ENCODE data around the gene ATP10A.
A peak's percentile ranks its signal among the peaks of the same experiment; 100 is the strongest.

Gene ATP10A

GRCh38 chr15:25715536-25716413, 147.4 kb downstream of the ATP10A start:
- no peak for DNase-seq

- DNase-seq: no peak
Measured at GRCh38 chr15:25714538-25714840, 148.6 kb downstream of the ATP10A start.

DNA sequence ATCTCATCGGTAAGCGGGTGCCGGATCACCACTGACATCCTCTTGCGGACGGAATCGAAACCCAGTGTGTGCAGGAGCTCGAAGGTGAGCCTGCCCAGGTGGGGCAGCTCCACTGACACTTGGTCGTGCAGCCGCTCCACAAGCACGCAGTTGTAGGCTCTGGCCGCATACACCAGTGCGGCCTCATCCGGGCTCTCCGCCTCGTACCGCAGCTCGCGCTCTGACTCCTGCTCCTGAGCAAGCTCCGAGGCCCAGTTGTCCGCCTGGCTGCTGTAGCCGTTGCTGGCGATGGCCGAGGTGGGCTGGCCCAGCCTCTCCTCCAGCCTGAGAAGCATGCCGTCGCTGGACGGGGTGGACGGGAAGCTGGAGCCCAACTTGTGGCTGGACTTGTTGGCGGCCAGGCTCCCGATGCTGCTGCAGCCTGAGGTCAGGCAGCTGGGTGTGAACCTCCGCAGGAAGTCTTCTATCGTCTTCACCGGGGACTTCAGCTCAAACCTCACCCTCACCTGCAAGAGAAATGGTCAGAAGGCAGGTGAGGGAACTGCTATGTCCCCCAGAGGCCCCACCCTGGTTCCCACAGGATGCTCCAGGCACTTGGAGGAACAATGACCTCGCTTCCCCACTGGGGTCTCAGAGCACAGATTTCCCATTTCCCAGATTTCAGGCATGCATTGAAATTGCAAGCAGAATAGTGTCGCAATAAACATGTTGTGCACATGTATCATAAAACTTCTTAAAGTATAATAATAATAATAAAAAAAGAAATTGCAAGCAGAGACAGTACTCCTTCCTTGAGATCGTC, 149.2 kb downstream of the ATP10A start:
- DNase-seq: no peak

GRCh38 chr15:25712961-25713355, 150.2 kb downstream of the ATP10A start:
- no peak for DNase-seq

GRCh38 chr15:25712192-25712960, 150.8 kb downstream of the ATP10A start:
- no peak for DNase-seq

GRCh38 chr15:25711691-25712090, 151.4 kb downstream of the ATP10A start:
- DNase-seq: no peak

DNA sequence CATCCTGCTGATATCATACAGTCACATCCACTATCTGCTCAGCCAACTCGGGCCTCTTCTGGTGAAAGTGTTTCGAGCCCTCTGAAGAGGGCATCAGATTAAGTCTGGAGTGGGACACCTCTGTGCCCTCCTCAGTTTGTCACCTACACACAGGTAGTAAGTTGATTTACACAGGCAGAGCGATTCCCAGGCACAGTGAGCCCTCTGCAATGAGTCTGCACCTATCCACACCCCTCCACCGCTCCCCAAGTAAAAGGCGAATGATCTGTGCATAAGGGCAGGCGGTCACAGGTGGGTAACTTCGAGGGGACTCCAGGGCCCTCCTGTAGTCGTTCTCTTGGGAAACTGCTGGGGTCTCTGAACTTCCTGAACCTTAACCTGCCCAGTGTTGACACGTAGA, 152.0 kb downstream of the ATP10A start:
- DNase-seq: no peak

- peak; percentile 35 for DNase-seq
Measured at GRCh38 chr15:25710184-25710583, 152.9 kb downstream of the ATP10A start.

GRCh38 chr15:25709437-25710159, 153.5 kb downstream of the ATP10A start:
- DNase-seq: no peak

GRCh38 chr15:25708391-25708790, 154.7 kb downstream of the ATP10A start:
- DNase-seq: no peak

DNA sequence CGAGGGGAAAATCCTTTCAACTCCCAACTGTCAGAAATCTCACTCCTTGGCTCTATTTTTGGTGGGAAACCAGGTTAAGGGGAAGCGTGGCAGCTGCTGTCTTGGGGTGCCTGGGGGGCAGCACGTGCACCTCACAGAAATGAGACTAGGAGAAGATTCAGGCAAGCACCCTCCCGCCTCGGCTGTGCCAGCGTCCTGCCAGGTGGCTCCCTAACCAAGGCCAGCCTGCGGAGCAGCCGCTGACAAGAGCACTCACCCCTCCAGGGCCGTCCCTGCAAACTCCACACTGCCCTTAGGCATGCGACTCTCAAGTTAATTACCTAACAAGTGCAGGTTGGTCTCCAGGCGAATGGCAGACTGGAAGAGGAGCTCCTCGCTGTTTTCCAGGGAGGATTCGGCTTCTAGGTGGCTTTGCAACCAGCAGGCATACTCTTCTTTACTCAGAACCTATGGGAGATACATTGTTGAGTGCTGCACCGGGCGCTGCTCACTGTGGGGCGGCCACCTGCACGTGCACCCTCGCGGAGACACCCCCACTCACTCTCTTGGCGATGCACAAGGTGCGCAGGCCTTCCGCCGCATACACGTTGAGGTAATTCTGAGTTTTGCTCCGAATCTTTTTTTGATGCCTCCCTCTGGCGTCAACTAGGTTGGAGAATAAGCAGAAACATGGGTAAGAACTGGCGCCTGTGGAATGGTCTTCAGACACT, 155.3 kb downstream of the ATP10A start:
- no peak for DNase-seq

GRCh38 chr15:25706176-25706955, 156.8 kb downstream of the ATP10A start:
- no peak for DNase-seq

DNA sequence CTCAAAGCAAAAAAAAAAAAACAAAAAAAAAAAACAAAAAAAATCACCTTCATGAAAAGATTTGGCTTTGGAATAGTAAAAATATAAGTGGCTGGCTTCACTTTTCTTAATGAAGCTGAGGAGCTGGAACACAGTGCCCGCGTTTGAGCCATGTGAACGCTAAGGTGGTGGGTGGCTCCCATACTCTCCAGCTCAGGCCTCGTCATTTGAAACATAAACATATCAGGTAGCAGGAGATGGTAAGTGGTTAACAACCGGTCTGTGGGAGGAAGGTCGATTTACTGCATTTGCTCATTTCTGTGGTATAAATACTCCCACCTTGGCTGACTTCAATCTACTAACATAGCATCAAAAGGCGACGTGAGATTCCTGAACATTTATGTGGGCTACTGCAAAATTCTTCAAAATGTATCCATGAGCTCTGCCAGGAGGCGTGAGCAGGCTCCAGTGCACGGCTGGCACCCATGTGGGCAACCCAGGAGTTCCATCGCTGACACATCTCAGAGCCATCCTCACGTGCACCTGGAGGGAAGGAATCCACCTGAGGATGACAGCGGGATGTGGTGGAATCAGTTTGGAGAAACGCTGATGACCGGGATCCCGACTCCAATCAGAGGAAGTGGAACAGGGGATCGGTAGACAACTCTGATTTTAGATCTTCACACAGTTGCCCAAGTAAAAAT, 157.6 kb downstream of the ATP10A start:
- no peak for DNase-seq

GRCh38 chr15:25703726-25704125, 159.4 kb downstream of the ATP10A start:
- DNase-seq: no peak

- DNase-seq: no peak
Measured at GRCh38 chr15:25701721-25702465, 161.2 kb downstream of the ATP10A start.

DNA sequence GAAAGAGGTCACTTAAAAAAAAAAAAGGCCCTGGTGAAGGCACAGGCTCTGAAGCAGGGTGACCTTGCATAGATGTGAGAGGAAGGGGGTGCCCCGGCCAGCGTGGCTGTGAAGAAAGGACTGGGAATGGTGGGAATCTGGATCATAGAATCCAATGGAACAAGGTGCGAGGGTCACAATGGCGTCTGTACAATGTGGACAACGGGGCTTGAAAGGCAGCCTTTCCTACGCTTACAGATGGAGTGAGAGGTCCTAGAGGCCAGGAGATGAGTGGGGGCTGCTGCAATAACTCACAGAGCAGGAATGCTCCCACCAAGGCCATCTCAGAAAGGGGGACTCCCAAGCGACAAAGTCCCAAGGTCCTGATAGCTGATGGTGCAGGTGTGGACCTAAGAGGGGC, 162.2 kb downstream of the ATP10A start:
- DNase-seq: no peak

DNA sequence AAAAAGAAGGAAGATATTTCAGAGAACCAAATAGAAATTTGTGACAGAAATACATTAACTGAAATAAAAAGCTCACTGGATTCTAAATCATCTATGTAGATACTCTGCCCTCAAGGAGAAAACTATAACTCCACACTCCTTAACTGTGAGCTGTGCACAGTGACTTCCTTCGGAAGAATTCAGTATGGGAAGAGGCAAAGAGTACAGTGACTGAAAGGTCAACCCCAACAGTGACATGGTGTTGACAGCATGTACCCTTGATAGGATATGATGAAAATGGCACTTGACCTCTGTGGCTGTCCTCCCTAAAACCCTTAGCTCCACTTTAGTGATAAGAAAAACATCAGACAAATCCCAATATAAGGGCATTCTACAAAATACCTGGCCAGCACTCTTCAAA, 165.5 kb downstream of the ATP10A start:
- no peak for DNase-seq

- DNase-seq: no peak
Measured at GRCh38 chr15:25695875-25696760, 167.0 kb downstream of the ATP10A start.

DNA sequence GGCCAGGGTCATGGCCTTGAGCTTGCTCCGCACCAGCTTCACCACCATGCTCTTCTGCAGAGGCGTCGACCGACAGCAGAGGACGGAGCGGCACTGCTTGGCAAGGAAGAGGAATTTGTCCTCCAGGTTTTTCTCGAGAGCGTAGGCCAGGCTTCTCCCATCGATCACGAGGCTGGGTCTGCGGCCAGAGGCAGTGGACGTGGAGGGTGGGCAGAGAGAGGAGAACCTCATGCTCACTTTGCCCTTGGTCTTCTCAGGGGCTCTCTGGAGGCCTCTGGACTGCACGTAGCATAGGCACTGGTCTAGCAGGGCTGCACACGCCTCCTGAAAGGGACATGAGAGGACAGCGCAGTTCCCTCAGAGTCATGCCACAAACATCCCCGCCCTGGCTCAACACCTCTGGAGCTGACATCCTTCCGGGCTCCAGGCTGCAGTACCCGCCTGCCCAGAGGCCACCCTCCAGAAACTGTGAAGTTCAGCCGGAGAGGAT, 168.3 kb downstream of the ATP10A start:
- DNase-seq: no peak
